GM12878 (cell line): ENCODE data around the gene JMJD4. TPM values are rescaled to one million over a fixed set of nuclear protein-coding genes. Genes with fewer than 3 reads are reported as not detected.

ENCODE experiments used
- CTCF ChIP-seq, 3 experiments: IDR thresholded peaks in 2 of 3; conservative IDR thresholded peaks in 1 of 3; 2 replicates each; pipeline ENCODE4 v1.5.1; 2011; ENCODE audit warnings: low read depth in 3 of 3, low read length in 3 of 3, mild to moderate bottlenecking in 3 of 3, control low read depth in 2 of 3, moderate library complexity in 2 of 3, inconsistent platforms in 1 of 3, mixed read lengths in 1 of 3; ENCODE audit not compliant: control insufficient read depth in 2 of 3, insufficient read depth in 1 of 3; ENCODE audit errors: extremely low read depth in 1 of 3
- CUX1 ChIP-seq: IDR thresholded peaks from 2 replicates; pipeline ENCODE4 v1.6.1; 2012; ENCODE audit warnings: improper control_type of control experiment, low read depth, low read length; ENCODE audit not compliant: insufficient replicate concordance
- FOS ChIP-seq: IDR thresholded peaks from 3 replicates; pipeline ENCODE4 v1.6.1; 2011; ENCODE audit warnings: borderline replicate concordance; ENCODE audit not compliant: insufficient read length; ENCODE audit errors: extremely low read depth
- RELB ChIP-seq: fragments of 450-650 bp; IDR thresholded peaks from 2 replicates; pipeline ENCODE4 v1.6.1; 2017; ENCODE audit warnings: low read depth, mild to moderate bottlenecking, moderate library complexity
- RFX5 ChIP-seq: IDR thresholded peaks from 2 replicates; pipeline ENCODE4 v1.6.1; 2011; ENCODE audit warnings: low read depth, low read length, improper control_type of control experiment
- ZNF592 ChIP-seq: fragments of 450-650 bp; IDR thresholded peaks from 2 replicates; pipeline ENCODE4 v1.6.1; 2017; ENCODE audit warnings: mild to moderate bottlenecking, moderate library complexity
- ZNF687 ChIP-seq: fragments of 450-650 bp; IDR thresholded peaks from 2 replicates; pipeline ENCODE4 v1.6.1; 2017; ENCODE audit warnings: mild to moderate bottlenecking, moderate library complexity
- polyA plus RNA-seq, 11 experiments: library from polyadenylated mRNA; depleted of rRNA in 4 of 11; unstranded in 6 of 11; stranded (reverse) in 5 of 11; fragments of >200 nt; fragmentation: Nextera tagmentation in 4 of 11; fragmentation: Illumina TruSeq in 1 of 11; extraction: Ambion mirVana in 4 of 11; extraction: Trizol in 1 of 11; gene quantifications; 1 replicate in 1 of 11; 2 replicates in 10 of 11; pipeline versions ENCODE4 v1.2.1 to v1.2.3, GENCODE V29; 2011 to 2016; ENCODE audit warnings: inconsistent platforms in 2 of 11, missing spikeins in 2 of 11, low read depth in 1 of 11
- total RNA-seq, 4 experiments: library from RNA; depleted of rRNA in 3 of 4; stranded (reverse); fragments of >200 nt in 3 of 4; fragmentation: Illumina TruSeq in 1 of 4; extraction: Trizol in 1 of 4; gene quantifications; 2 replicates each; pipeline versions ENCODE4 v1.2.1 to v1.2.3, GENCODE V29; 2013 to 2021

Gene JMJD4
- total and polyA plus RNA-seq, 10 of the 15 experiments (the other 5 are each of a cell fraction or from before 2014, with no cell fraction given): 0.89 to 38.3 (median 18.4) TPM

GRCh38 chr1:227778401-227778947 is 43.4 kb upstream of the JMJD4 start (continued):
- no peak for TF ChIP-seq CUX1
- TF ChIP-seq FOS: no peak
- no peak for TF ChIP-seq RELB
- TF ChIP-seq ZNF687: no peak
- no peak for TF ChIP-seq CTCF (IDR thresholded peaks at IDR 0.05 in 2 of 3, conservative IDR thresholded peaks at IDR 0.05 in 1 of 3; ENCODE audit: control insufficient read depth in 2 of 3, extremely low read depth in 1 of 3, insufficient read depth in 1 of 3, low read depth in 3 of 3, low read length in 3 of 3)
- TF ChIP-seq ZNF592: no peak
- no peak for TF ChIP-seq RFX5
